ENCODE results near the gene CCN6.
A peak's percentile ranks its signal among the peaks of the same experiment; 100 is the strongest.

Gene CCN6

GRCh38 chr6:112085286-112086065 lies 31.6 kb downstream of the CCN6 start:
- TF ChIP-seq NFIC (IDR thresholded peaks at IDR 0.05), result no peak
- no peak for TF ChIP-seq YY1 (IDR thresholded peaks at IDR 0.05; ENCODE audit: low read depth)
- TF ChIP-seq CEBPB (IDR thresholded peaks at IDR 0.05), result no peak
- TF ChIP-seq FOXM1 (IDR thresholded peaks at IDR 0.05; ENCODE audit: borderline replicate concordance, low read depth), result no peak
- no peak for TF ChIP-seq EGR1 (IDR thresholded peaks at IDR 0.05)
- TF ChIP-seq RAD21 (IDR thresholded peaks at IDR 0.05; ENCODE audit: low read depth), result no peak
- TF ChIP-seq MAX (IDR thresholded peaks at IDR 0.05), result no peak
- no peak for TF ChIP-seq CREB1 (IDR thresholded peaks at IDR 0.05; ENCODE audit: low read depth)
- TF ChIP-seq REST (IDR thresholded peaks at IDR 0.05; ENCODE audit: low read depth), result no peak
- no peak for TF ChIP-seq TEAD4 (IDR thresholded peaks at IDR 0.05)
- no peak for TF ChIP-seq TAF1 (IDR thresholded peaks at IDR 0.05; ENCODE audit: low read depth)
- no peak for TF ChIP-seq USF1 (IDR thresholded peaks at IDR 0.05)
- TF ChIP-seq TCF12 (IDR thresholded peaks at IDR 0.05; ENCODE audit: low read depth), result no peak
- TF ChIP-seq EP300 (IDR thresholded peaks at IDR 0.05; ENCODE audit: borderline replicate concordance), result no peak
- TF ChIP-seq ZBTB7A (IDR thresholded peaks at IDR 0.05; ENCODE audit: low read depth), result no peak

GRCh38 chr6:112086744-112087135 lies 32.8 kb downstream of the CCN6 start:
- TF ChIP-seq REST (IDR thresholded peaks at IDR 0.05; ENCODE audit: low read depth) (no peak), MAX (IDR thresholded peaks at IDR 0.05) (no peak), CREB1 (IDR thresholded peaks at IDR 0.05; ENCODE audit: low read depth) (no peak), TCF12 (IDR thresholded peaks at IDR 0.05; ENCODE audit: low read depth) (no peak), NFIC (IDR thresholded peaks at IDR 0.05) (0 out of 2 replicates have a peak, but pooled peaks have one; percentile 16), TEAD4 (IDR thresholded peaks at IDR 0.05) (no peak), EP300 (IDR thresholded peaks at IDR 0.05; ENCODE audit: borderline replicate concordance) (no peak), CEBPB (IDR thresholded peaks at IDR 0.05) (peak; percentile 48; the same call in 1 of the 2 replicates), RAD21 (IDR thresholded peaks at IDR 0.05; ENCODE audit: low read depth) (peak; percentile 22; the same call in 1 of the 2 replicates), ZBTB7A (IDR thresholded peaks at IDR 0.05; ENCODE audit: low read depth) (no peak), TAF1 (IDR thresholded peaks at IDR 0.05; ENCODE audit: low read depth) (no peak), USF1 (IDR thresholded peaks at IDR 0.05) (no peak)

GRCh38 chr6:112087136-112087911 lies 33.4 kb downstream of the CCN6 start, which contains the start of the genes FAM229B and TUBE1:
TSS of gene FAM229B (plus strand) at chr6:112087591. CDS start at chr6:112099284, 11,693 bp downstream.
TSS of gene TUBE1 (minus strand) at chr6:112087482. CDS start at chr6:112087434, 48 bp downstream.
- TF ChIP-seq TAF1 (IDR thresholded peaks at IDR 0.05; ENCODE audit: low read depth) (peak; percentile 88), TEAD4 (IDR thresholded peaks at IDR 0.05) (no peak), EP300 (IDR thresholded peaks at IDR 0.05; ENCODE audit: borderline replicate concordance) (no peak), EGR1 (IDR thresholded peaks at IDR 0.05) (no peak), CREB1 (IDR thresholded peaks at IDR 0.05; ENCODE audit: low read depth) (no peak), MAX (IDR thresholded peaks at IDR 0.05) (peak; percentile 45; the same call in 1 of the 2 replicates), REST (IDR thresholded peaks at IDR 0.05; ENCODE audit: low read depth) (no peak), RAD21 (IDR thresholded peaks at IDR 0.05; ENCODE audit: low read depth) (no peak), FOXM1 (IDR thresholded peaks at IDR 0.05; ENCODE audit: borderline replicate concordance, low read depth) (no peak), ZBTB7A (IDR thresholded peaks at IDR 0.05; ENCODE audit: low read depth) (no peak), CEBPB (IDR thresholded peaks at IDR 0.05) (no peak), NFIC (IDR thresholded peaks at IDR 0.05) (no peak), USF1 (IDR thresholded peaks at IDR 0.05) (no peak), YY1 (IDR thresholded peaks at IDR 0.05; ENCODE audit: low read depth) (peak; percentile 36; the same call in 1 of the 2 replicates), TCF12 (IDR thresholded peaks at IDR 0.05; ENCODE audit: low read depth) (peak; percentile 53; the same call in 1 of the 2 replicates)

All from Ishikawa (cell line).